K562 (cell line): ENCODE measurements around the gene NMT1. TPM values are rescaled to one million over a fixed set of nuclear protein-coding genes. Genes with fewer than 3 reads are reported as not detected.

Source experiments
- BCOR ChIP-seq: fragments of 450-650 bp; IDR thresholded peaks from 2 replicates; pipeline ENCODE4 v1.6.1; 2016
- FOXK2 ChIP-seq, 2 experiments: fragments of 450-650 bp; IDR thresholded peaks in 1 of 2; conservative IDR thresholded peaks in 1 of 2; 2 replicates each; pipeline ENCODE4 v1.6.1; 2016; ENCODE audit warnings: low read depth in 2 of 2, mild to moderate bottlenecking in 1 of 2
- HDAC2 ChIP-seq: fragments of 450-650 bp; IDR thresholded peaks from 2 replicates; pipeline ENCODE4 v1.6.1; 2016; ENCODE audit warnings: mild to moderate bottlenecking
- ILK ChIP-seq: fragments of 450-650 bp; IDR thresholded peaks from 2 replicates; pipeline ENCODE4 v1.6.1; 2016; ENCODE audit warnings: missing genetic modification characterization, low read depth, mild to moderate bottlenecking, missing compliant biosample characterization, moderate library complexity, borderline replicate concordance
- MAFK ChIP-seq: IDR thresholded peaks from 2 replicates; pipeline ENCODE4 v1.6.1; 2011; ENCODE audit warnings: low read length, improper control_type of control experiment
- MEF2D ChIP-seq: conservative IDR thresholded peaks from 2 replicates; pipeline ENCODE4 v1.6.1; 2016; ENCODE audit warnings: low read depth, missing genetic modification characterization, missing compliant biosample characterization
- NR2C2 ChIP-seq, 2 experiments: fragments of 200-800 bp in 1 of 2; sonication (Bioruptor generic) in 1 of 2; sonication (generic) in 1 of 2; formaldehyde crosslinking in 1 of 2; IDR thresholded peaks; 2 replicates each; pipeline versions ENCODE4 v1.6.1 to v1.8.0; 2016 to 2022; ENCODE audit warnings: mild to moderate bottlenecking in 1 of 2, missing compliant biosample characterization in 1 of 2, missing genetic modification characterization in 1 of 2, missing genetic modification reagents in 1 of 2
- TEAD1 ChIP-seq, 2 experiments: fragments of 450-650 bp in 1 of 2; sonication (generic) in 1 of 2; formaldehyde crosslinking; IDR thresholded peaks; 2 replicates each; pipeline versions ENCODE4 v1.4.0 to v1.8.0; 2020 to 2022; ENCODE audit warnings: mild to moderate bottlenecking in 2 of 2, missing genetic modification reagents in 1 of 2
- ZEB2 ChIP-seq: fragments of 450-650 bp; IDR thresholded peaks from 2 replicates; pipeline ENCODE4 v1.6.1; 2016
- ZNF707 ChIP-seq: fragments of 250-450 bp; sonication (Bioruptor Pico); conservative IDR thresholded peaks from 2 replicates; pipeline ENCODE4 v1.8.0; 2022; ENCODE audit warnings: inconsistent platforms, mild to moderate bottlenecking, moderate library complexity
- ZNF778 ChIP-seq: fragments of 450-650 bp; formaldehyde crosslinking; IDR thresholded peaks from 2 replicates; pipeline ENCODE4 v1.4.0; 2020; ENCODE audit warnings: mild to moderate bottlenecking, moderate library complexity
- polyA plus RNA-seq, 8 experiments: library from polyadenylated mRNA; depleted of rRNA in 4 of 8; stranded (reverse) in 5 of 8; unstranded in 3 of 8; fragments of >200 nt; fragmentation: Nextera tagmentation in 2 of 8; fragmentation: Illumina TruSeq in 1 of 8; extraction: Ambion mirVana in 2 of 8; extraction: Trizol in 1 of 8; gene quantifications; 2 replicates each; pipeline versions ENCODE4 v1.2.1 to v1.2.3, GENCODE V29; 2011 to 2014; ENCODE audit warnings: inconsistent platforms in 1 of 8, missing spikeins in 1 of 8
- total RNA-seq, 7 experiments: library from RNA; depleted of rRNA in 6 of 7; stranded (reverse); fragments of >200 nt in 6 of 7; fragmentation: Illumina TruSeq in 2 of 7; extraction: Trizol in 2 of 7; gene quantifications; 2 replicates each; pipeline versions ENCODE4 v1.2.1 to v1.2.3, GENCODE V29; 2011 to 2021; ENCODE audit warnings: low replicate concordance in 1 of 7
- TF ChIP-seq, protein P1 (sequence below): fragments of 450-650 bp; IDR thresholded peaks from 2 replicates; pipeline ENCODE4 v1.6.1; 2014; ENCODE audit warnings: low read depth, mild to moderate bottlenecking, moderate library complexity, borderline replicate concordance
- TF ChIP-seq, protein P2 (sequence below): fragments of 200-800 bp; sonication (Bioruptor generic); IDR thresholded peaks from 2 replicates; pipeline ENCODE4 v1.6.1; 2016; ENCODE audit warnings: missing genetic modification characterization, missing compliant biosample characterization
- TF ChIP-seq, protein P3 (sequence below): fragments of 450-650 bp; IDR thresholded peaks from 2 replicates; pipeline ENCODE4 v1.6.1; 2018; ENCODE audit warnings: mild to moderate bottlenecking, low read depth; ENCODE audit not compliant: partially characterized antibody
- TF ChIP-seq, protein P4 (sequence below): fragments of 450-650 bp; IDR thresholded peaks from 2 replicates; pipeline ENCODE4 v1.6.1; 2016
- TF ChIP-seq, protein P5 (sequence below): fragments of 450-650 bp; IDR thresholded peaks from 2 replicates; pipeline ENCODE4 v1.6.1; 2017; ENCODE audit warnings: mild to moderate bottlenecking, moderate library complexity

Gene NMT1
- total and polyA plus RNA-seq, 9 of the 15 experiments (the other 6 are each of a cell fraction or from before 2014, with no cell fraction given) = 86.7 to 569 (median 213) TPM

DNA sequence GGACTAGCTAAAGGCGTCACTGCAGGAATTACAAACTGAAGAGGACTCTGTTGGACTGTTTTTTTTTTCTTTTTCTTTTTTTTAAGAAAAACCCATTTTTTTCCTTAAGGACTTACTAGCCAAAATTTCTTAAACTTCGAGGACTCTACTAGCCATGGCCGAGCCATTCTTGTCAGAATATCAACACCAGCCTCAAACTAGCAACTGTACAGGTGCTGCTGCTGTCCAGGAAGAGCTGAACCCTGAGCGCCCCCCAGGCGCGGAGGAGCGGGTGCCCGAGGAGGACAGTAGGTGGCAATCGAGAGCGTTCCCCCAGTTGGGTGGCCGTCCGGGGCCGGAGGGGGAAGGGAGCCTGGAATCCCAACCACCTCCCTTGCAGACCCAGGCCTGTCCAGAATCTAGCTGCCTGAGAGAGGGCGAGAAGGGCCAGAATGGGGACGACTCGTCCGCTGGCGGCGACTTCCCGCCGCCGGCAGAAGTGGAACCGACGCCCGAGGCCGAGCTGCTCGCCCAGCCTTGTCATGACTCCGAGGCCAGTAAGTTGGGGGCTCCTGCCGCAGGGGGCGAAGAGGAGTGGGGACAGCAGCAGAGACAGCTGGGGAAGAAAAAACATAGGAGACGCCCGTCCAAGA, 88.0 kb downstream of the NMT1 start (continued):
- TF ChIP-seq MEF2D (tag) = no peak
- TF ChIP-seq ZNF778 (CRISPR knock-in tag) = no peak
- no peak for TF ChIP-seq ZEB2
- TF ChIP-seq, protein P1, sequence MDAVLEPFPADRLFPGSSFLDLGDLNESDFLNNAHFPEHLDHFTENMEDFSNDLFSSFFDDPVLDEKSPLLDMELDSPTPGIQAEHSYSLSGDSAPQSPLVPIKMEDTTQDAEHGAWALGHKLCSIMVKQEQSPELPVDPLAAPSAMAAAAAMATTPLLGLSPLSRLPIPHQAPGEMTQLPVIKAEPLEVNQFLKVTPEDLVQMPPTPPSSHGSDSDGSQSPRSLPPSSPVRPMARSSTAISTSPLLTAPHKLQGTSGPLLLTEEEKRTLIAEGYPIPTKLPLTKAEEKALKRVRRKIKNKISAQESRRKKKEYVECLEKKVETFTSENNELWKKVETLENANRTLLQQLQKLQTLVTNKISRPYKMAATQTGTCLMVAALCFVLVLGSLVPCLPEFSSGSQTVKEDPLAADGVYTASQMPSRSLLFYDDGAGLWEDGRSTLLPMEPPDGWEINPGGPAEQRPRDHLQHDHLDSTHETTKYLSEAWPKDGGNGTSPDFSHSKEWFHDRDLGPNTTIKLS = no peak
- TF ChIP-seq, protein P2, sequence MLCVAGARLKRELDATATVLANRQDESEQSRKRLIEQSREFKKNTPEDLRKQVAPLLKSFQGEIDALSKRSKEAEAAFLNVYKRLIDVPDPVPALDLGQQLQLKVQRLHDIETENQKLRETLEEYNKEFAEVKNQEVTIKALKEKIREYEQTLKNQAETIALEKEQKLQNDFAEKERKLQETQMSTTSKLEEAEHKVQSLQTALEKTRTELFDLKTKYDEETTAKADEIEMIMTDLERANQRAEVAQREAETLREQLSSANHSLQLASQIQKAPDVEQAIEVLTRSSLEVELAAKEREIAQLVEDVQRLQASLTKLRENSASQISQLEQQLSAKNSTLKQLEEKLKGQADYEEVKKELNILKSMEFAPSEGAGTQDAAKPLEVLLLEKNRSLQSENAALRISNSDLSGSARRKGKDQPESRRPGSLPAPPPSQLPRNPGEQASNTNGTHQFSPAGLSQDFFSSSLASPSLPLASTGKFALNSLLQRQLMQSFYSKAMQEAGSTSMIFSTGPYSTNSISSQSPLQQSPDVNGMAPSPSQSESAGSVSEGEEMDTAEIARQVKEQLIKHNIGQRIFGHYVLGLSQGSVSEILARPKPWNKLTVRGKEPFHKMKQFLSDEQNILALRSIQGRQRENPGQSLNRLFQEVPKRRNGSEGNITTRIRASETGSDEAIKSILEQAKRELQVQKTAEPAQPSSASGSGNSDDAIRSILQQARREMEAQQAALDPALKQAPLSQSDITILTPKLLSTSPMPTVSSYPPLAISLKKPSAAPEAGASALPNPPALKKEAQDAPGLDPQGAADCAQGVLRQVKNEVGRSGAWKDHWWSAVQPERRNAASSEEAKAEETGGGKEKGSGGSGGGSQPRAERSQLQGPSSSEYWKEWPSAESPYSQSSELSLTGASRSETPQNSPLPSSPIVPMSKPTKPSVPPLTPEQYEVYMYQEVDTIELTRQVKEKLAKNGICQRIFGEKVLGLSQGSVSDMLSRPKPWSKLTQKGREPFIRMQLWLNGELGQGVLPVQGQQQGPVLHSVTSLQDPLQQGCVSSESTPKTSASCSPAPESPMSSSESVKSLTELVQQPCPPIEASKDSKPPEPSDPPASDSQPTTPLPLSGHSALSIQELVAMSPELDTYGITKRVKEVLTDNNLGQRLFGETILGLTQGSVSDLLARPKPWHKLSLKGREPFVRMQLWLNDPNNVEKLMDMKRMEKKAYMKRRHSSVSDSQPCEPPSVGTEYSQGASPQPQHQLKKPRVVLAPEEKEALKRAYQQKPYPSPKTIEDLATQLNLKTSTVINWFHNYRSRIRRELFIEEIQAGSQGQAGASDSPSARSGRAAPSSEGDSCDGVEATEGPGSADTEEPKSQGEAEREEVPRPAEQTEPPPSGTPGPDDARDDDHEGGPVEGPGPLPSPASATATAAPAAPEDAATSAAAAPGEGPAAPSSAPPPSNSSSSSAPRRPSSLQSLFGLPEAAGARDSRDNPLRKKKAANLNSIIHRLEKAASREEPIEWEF (CRISPR knock-in tag) = no peak
- no peak for TF ChIP-seq HDAC2
- no peak for TF ChIP-seq TEAD1 (CRISPR knock-in tag; IDR thresholded peaks at IDR 0.05)
- no peak for TF ChIP-seq ZNF707 (CRISPR knock-in tag)
- TF ChIP-seq, protein P3, sequence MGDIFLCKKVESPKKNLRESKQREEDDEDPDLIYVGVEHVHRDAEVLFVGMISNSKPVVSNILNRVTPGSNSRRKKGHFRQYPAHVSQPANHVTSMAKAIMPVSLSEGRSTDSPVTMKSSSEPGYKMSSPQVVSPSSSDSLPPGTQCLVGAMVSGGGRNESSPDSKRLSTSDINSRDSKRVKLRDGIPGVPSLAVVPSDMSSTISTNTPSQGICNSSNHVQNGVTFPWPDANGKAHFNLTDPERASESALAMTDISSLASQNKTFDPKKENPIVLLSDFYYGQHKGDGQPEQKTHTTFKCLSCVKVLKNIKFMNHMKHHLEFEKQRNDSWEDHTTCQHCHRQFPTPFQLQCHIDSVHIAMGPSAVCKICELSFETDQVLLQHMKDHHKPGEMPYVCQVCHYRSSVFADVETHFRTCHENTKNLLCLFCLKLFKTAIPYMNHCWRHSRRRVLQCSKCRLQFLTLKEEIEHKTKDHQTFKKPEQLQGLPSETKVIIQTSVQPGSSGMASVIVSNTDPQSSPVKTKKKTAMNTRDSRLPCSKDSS = no peak
- no peak for TF ChIP-seq NR2C2 (CRISPR knock-in tag; IDR thresholded peaks at IDR 0.05)
- no peak for TF ChIP-seq NR2C2 (tag; IDR thresholded peaks at IDR 0.05)
- no peak for TF ChIP-seq BCOR
- no peak for TF ChIP-seq MAFK
- TF ChIP-seq ILK (tag) = no peak
- TF ChIP-seq FOXK2 (conservative IDR thresholded peaks at IDR 0.05 in 1 of 2, IDR thresholded peaks at IDR 0.05 in 1 of 2; ENCODE audit: low read depth in 2 of 2) = no peak
- TF ChIP-seq, protein P4, sequence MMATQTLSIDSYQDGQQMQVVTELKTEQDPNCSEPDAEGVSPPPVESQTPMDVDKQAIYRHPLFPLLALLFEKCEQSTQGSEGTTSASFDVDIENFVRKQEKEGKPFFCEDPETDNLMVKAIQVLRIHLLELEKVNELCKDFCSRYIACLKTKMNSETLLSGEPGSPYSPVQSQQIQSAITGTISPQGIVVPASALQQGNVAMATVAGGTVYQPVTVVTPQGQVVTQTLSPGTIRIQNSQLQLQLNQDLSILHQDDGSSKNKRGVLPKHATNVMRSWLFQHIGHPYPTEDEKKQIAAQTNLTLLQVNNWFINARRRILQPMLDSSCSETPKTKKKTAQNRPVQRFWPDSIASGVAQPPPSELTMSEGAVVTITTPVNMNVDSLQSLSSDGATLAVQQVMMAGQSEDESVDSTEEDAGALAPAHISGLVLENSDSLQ = no peak
- TF ChIP-seq, protein P5, sequence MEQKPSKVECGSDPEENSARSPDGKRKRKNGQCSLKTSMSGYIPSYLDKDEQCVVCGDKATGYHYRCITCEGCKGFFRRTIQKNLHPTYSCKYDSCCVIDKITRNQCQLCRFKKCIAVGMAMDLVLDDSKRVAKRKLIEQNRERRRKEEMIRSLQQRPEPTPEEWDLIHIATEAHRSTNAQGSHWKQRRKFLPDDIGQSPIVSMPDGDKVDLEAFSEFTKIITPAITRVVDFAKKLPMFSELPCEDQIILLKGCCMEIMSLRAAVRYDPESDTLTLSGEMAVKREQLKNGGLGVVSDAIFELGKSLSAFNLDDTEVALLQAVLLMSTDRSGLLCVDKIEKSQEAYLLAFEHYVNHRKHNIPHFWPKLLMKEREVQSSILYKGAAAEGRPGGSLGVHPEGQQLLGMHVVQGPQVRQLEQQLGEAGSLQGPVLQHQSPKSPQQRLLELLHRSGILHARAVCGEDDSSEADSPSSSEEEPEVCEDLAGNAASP = no peak
